ENCODE data around the gene PPP6R3. TPM values are rescaled to one million over a fixed set of nuclear protein-coding genes. Genes with fewer than 3 reads are reported as not detected.

PPP6R3 gene
- total RNA-seq, 2 donors from 2014 or later = 134 to 136 TPM

DNA sequence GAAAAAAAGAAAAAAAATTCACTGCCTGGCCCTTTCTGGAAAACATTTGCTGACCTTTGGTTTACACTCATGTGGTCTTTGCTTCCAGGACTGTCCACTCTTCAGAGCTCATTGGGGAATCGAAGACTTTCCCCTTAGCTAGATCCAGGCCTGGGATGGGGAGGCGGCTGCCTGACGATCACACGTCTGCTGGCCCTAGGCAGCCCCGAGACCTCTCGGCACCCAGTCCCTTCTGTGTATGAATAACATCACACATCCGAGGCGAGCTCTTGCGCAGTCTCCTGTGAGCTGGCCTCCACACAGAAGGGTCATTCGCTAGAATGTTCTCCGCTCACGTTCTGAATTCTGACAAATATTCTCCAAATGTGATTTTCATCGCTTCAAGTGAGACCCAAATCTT is 198.1 kb downstream of the PPP6R3 start:
- Mint-ChIP-seq H3K4me1 (no peaks in the 10 kb centered on the region), H3K36me3 (ENCODE audit: low read depth) (peaks cover 3% of the 10 kb centered on the region), H3K27ac (no peak overlapping the region), H3K27me3 (peaks cover 78% of the 10 kb centered on the region), H3K4me3 (no peak overlapping the region)
- no peaks in the 10 kb centered on the region for H3K9me3 ChIP-seq (ENCODE audit: control insufficient read depth, low read length, poor library complexity, severe bottlenecking)
- ATAC-seq (no peak), DNase-seq (no peak)

DNA sequence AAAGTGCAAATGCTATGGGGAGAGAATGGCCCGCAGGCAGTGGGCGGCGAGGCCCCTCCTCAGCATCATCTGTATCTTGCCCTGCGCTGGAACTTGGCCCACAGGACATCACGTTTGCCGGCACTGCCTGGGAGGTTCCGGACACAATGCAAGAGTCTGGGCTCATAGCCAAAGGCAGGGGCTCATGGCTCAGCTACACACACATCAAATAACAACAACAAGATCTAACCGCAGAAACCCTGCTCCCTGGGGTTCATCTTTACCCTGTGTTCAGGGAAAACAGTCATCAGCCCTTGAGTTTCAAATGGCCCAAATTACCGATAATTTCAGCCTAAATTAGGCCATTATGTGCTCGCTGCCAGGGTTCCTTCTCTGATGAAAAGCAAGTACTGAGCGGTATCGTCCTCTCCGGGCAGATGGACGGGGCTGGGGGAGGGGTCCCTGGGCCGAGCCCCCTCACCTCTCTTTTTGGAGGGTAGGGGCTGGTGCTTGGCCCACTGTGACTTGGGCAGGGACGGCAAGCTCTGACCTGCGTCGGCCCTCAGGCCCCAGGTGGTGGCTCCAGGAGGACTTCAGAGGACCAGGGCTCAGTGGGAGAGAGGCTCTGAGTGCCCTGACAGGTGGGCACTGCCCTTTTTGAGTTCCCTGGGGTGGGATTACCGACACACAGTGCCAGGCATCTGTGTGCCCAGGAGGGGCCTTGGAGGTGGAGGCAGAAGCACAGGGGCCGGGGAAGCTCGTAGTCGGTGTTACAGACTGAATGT is 198.8 kb downstream of the PPP6R3 start:
- no peaks in the 10 kb centered on the region for H3K9me3 ChIP-seq (ENCODE audit: control insufficient read depth, low read length, poor library complexity, severe bottlenecking)
- no peak for ATAC-seq
- Mint-ChIP-seq H3K4me1 (no peaks in the 10 kb centered on the region), H3K27me3 (peaks cover 83% of the 10 kb centered on the region), H3K27ac (no peak overlapping the region), H3K4me3 (no peak overlapping the region), H3K36me3 (ENCODE audit: low read depth) (peaks cover 3% of the 10 kb centered on the region)
- DNase-seq = no peak

DNA sequence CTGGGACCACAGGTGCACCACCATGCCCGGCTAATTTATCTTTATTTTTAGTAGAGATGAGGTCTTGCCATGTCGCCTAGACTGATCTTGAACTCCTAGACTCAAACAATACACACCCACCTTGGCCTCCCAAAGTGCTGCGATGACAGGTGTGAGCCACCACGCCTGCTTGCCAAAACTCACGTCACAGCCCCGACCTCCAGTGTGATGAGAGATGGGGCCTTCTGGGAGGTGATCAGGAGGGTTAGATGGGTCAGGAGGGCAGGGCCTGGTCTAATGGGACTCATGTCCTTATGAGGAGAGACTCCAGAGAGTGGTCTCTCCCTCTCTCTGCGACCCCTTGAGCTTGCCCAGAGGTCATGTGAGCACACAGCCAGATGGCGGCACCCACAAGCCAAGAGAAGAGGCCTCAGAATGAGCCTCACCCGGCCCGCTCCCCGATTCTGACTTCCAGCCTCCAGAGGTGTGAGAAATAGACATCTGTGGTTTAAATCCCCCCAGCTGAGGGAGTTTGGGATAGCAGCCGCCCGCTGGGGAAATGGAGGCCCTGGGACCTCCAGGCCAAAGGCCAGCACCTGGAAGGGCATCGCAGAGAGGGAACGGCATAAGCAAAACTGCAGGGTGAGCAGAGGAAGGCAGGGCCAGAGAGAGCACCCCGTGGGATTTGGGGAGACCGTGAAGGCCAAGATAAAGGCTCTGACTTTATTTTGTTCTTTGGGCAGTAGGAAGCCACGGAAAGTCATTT is 199.7 kb downstream of the PPP6R3 start:
- H3K4me1 Mint-ChIP-seq = no peaks in the 10 kb centered on the region
- ATAC-seq (no peak), DNase-seq (no peak)
- no peak overlapping the region for H3K27ac Mint-ChIP-seq
- H3K36me3 Mint-ChIP-seq (ENCODE audit: low read depth) = peaks cover 3% of the 10 kb centered on the region
- H3K4me3 Mint-ChIP-seq = no peak overlapping the region
- no peaks in the 10 kb centered on the region for H3K9me3 ChIP-seq (ENCODE audit: control insufficient read depth, low read length, poor library complexity, severe bottlenecking)
- peaks cover 82% of the 10 kb centered on the region for H3K27me3 Mint-ChIP-seq

DNA sequence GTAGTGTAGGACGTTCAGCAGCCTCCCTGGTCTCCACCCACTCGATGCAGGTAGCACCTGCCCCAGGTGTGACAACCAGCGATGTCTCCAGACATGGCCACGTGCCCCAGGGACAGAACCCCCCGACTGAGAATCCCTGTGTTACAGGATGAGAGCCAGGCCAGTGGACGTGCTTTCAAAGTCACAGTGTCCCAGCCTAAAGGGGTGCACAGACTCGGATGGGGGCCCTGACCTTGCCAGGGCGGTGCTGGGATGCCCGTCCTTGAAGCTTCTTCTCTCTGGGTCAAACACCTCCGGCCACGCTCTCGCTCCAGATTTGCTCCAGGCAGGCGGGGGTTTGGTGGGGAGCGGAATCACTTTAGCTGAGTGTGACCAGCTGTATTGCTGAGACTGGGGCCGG is 200.5 kb downstream of the PPP6R3 start:
- Mint-ChIP-seq H3K27me3 (peaks cover 74% of the 10 kb centered on the region), H3K4me3 (no peak overlapping the region)
- DNase-seq = no peak

DNA sequence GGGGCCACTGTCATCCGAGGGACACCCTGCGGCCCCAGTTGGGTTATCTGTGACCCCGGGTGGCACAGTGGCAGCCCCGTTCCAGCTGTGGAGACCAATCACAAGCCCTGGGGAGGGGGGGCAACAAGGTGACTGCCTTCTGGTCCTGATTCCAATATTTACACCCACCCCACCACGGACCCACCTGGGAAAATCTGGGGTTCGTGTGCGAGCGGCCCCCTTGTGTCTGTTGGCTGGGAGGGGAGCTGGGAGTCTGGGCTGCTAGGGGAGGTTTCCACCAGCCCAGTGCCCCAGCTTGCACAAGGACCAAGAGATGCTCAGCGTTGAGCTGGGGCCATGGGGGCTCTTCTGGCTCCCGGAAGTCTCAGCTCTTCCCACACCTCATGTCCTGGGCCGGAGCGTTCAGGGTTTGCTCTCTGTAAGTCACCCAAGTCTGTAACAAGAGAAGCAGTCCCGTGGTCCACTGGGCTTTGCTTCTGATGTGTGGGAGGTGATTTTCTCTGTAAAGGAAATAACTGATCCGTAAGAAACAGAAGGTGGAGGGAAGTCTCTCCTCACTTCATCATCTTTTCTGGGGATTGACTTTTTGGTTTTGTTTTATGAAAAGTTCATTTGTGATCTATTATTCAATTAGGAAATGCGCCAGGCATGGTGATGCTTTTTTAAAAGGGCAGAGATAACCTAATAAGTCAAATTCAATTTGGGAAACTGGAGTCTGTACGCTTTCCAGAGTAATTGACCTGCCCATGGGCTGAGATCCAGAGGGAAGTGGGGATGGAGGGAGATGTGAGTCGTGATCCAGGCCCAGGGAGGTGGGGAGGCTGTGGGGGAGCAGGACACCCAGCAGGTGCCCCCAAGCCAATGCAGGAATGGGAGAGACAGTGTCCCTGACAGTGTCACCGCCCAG is 201.4 kb downstream of the PPP6R3 start:
- Mint-ChIP-seq H3K27ac (no peak overlapping the region), H3K36me3 (ENCODE audit: low read depth) (peaks cover 3% of the 10 kb centered on the region), H3K4me1 (no peaks in the 10 kb centered on the region), H3K4me3 (no peak overlapping the region), H3K27me3 (peaks cover 71% of the 10 kb centered on the region)
- no peak for ATAC-seq
- DNase-seq = no peak
- H3K9me3 ChIP-seq (ENCODE audit: control insufficient read depth, low read length, poor library complexity, severe bottlenecking) = no peaks in the 10 kb centered on the region

More for the DNA sequence above, 200.5 kb downstream of the PPP6R3 start:
- H3K27ac Mint-ChIP-seq = no peak overlapping the region
- H3K9me3 ChIP-seq (ENCODE audit: control insufficient read depth, low read length, poor library complexity, severe bottlenecking) = no peaks in the 10 kb centered on the region
- no peak for ATAC-seq
- peaks cover 3% of the 10 kb centered on the region for H3K36me3 Mint-ChIP-seq (ENCODE audit: low read depth)
- no peaks in the 10 kb centered on the region for H3K4me1 Mint-ChIP-seq

DNA sequence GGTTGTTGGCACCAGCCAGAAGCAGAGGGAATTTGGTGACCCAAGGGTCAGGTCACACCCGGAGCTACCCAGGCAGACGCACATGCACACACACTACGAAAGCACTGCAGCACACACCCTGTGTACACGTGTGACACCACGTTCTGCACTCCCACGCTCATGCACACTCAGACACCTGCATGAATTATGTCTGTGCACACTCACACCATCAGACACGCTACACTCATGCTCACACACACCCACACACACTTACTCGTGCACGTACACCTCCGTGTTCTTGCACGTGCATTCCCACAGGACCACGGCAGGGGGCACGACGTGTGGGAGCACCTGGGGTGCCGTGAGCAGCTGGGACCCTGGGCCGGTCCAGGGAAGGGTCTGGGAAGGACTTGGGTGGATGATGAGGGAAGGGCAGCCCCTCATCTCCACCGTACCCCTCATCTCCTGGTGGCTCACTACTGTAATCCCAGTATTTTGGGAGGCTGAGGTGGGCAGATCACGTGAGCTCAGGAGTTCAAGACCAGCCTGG is 203.0 kb downstream of the PPP6R3 start:
- no peaks in the 10 kb centered on the region for H3K4me1 Mint-ChIP-seq
- no peak overlapping the region for H3K4me3 Mint-ChIP-seq
- peaks cover 58% of the 10 kb centered on the region for H3K27me3 Mint-ChIP-seq
- no peak for ATAC-seq
- DNase-seq = no peak
- no peaks in the 10 kb centered on the region for H3K9me3 ChIP-seq (ENCODE audit: control insufficient read depth, low read length, poor library complexity, severe bottlenecking)
- peaks cover 3% of the 10 kb centered on the region for H3K36me3 Mint-ChIP-seq (ENCODE audit: low read depth)
- H3K27ac Mint-ChIP-seq = no peak overlapping the region

DNA sequence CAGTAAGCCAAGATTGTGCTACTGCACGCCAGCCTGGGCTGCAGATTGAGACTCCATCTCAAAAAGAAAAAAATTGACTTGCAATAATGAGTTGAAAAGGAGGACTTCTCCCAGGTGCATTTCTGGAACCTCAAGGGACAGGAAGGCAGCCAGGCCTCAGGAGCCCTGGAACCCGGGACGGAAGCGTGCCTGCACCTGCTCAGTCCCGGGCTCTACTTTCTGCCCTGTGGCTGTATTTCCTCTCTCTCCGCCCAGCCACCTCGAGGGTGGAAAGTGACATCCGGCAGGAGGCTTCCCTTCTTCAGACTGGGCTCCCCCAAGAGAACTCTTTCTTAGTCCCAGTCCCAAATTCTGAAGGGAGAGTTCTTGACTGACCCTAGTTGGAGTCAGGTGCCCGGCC is 203.6 kb downstream of the PPP6R3 start:
- H3K9me3 ChIP-seq (ENCODE audit: control insufficient read depth, low read length, poor library complexity, severe bottlenecking) = no peaks in the 10 kb centered on the region
- H3K4me1 Mint-ChIP-seq = no peaks in the 10 kb centered on the region
- peaks cover 52% of the 10 kb centered on the region for H3K27me3 Mint-ChIP-seq

DNA sequence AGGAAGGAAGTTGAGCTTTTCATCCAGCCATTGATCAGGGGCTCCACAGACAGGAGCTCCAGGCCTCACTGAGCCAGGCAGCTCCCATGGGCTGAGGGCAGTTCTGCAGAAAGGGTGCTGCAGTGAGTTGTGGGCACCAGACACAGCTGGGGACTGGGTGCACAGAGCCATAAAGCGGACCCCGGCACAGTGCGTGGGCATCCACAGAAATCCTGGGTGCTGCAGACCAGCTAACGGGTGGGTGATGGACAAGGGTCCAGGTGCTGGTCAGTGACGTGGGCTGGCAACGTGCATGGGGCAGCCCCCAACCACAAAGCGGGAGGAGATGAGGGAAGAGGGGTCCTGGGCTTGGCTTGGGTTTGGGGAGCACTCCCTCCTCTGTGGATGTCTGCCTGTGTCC is 204.4 kb downstream of the PPP6R3 start:
- Mint-ChIP-seq H3K27ac (no peak overlapping the region), H3K4me3 (no peak overlapping the region), H3K36me3 (ENCODE audit: low read depth) (peaks cover 3% of the 10 kb centered on the region), H3K4me1 (no peaks in the 10 kb centered on the region), H3K27me3 (peaks cover 48% of the 10 kb centered on the region)
- no peaks in the 10 kb centered on the region for H3K9me3 ChIP-seq (ENCODE audit: control insufficient read depth, low read length, poor library complexity, severe bottlenecking)
- ATAC-seq (no peak), DNase-seq (no peak)

More for the DNA sequence above, 203.6 kb downstream of the PPP6R3 start:
- ATAC-seq = no peak
- DNase-seq = no peak
- H3K36me3 Mint-ChIP-seq (ENCODE audit: low read depth) = peaks cover 3% of the 10 kb centered on the region
- no peak overlapping the region for H3K27ac Mint-ChIP-seq
- H3K4me3 Mint-ChIP-seq = no peak overlapping the region

Other genes starting within 250 kb of the PPP6R3 start
- 10 to 100 TPM; 30.5 to 33.8 TPM for gene KMT5B, start 247.5 kb upstream of the PPP6R3 start, total RNA-seq
- gene C11orf24, start 188.8 kb upstream of the PPP6R3 start, total RNA-seq = 10 to 100 TPM; 10.5 to 11.6 TPM
- 1 to 10 TPM in 1 of 2 donors, under 1 TPM in 1; 0.73 to 3.0 TPM for gene LRP5, start 148.2 kb upstream of the PPP6R3 start, total RNA-seq
- gene GAL, start 223.8 kb downstream of the PPP6R3 start, total RNA-seq = not detected